Measurements from ENCODE around the gene ANXA3.

Gene ANXA3

GRCh38 chr4:78606035-78606434 is 54.5 kb downstream of the ANXA3 start:
- no peaks in the 10 kb centered on the region for H3K36me3 ChIP-seq (ENCODE audit: control insufficient read depth, insufficient read depth, low read length)
- no peak overlapping the region for H3K4me3 ChIP-seq (ENCODE audit: insufficient read depth, low read depth, low read length, poor library complexity, severe bottlenecking)
- H3K27ac ChIP-seq (ENCODE audit: insufficient read depth, low read length, poor library complexity, severe bottlenecking), result no peak overlapping the region
- H3K9me3 ChIP-seq (ENCODE audit: control insufficient read depth, low read length), result no peaks in the 10 kb centered on the region
- no peaks in the 10 kb centered on the region for H3K4me1 ChIP-seq (ENCODE audit: control insufficient read depth, insufficient read depth, low read length, poor library complexity, severe bottlenecking)
- H3K27me3 ChIP-seq (replicated peaks; ENCODE audit: control insufficient read depth, insufficient read depth, low read length, poor library complexity, severe bottlenecking), result no peaks in the 10 kb centered on the region
- no peak for DNase-seq

GRCh38 chr4:78606530-78607095 is 55.0 kb downstream of the ANXA3 start:
- no peaks in the 10 kb centered on the region for H3K9me3 ChIP-seq (ENCODE audit: control insufficient read depth, low read length)
- H3K36me3 ChIP-seq (ENCODE audit: control insufficient read depth, insufficient read depth, low read length), result no peaks in the 10 kb centered on the region
- no peaks in the 10 kb centered on the region for H3K27me3 ChIP-seq (replicated peaks; ENCODE audit: control insufficient read depth, insufficient read depth, low read length, poor library complexity, severe bottlenecking)
- no peaks in the 10 kb centered on the region for H3K4me1 ChIP-seq (ENCODE audit: control insufficient read depth, insufficient read depth, low read length, poor library complexity, severe bottlenecking)
- no peak overlapping the region for H3K27ac ChIP-seq (ENCODE audit: insufficient read depth, low read length, poor library complexity, severe bottlenecking)
- no peak for DNase-seq
- no peak overlapping the region for H3K4me3 ChIP-seq (ENCODE audit: insufficient read depth, low read depth, low read length, poor library complexity, severe bottlenecking)

GRCh38 chr4:78608684-78609083 is 57.1 kb downstream of the ANXA3 start:
- H3K27ac ChIP-seq (ENCODE audit: insufficient read depth, low read length, poor library complexity, severe bottlenecking), result no peak overlapping the region
- no peak overlapping the region for H3K4me3 ChIP-seq (ENCODE audit: insufficient read depth, low read depth, low read length, poor library complexity, severe bottlenecking)
- H3K36me3 ChIP-seq (ENCODE audit: control insufficient read depth, insufficient read depth, low read length), result no peaks in the 10 kb centered on the region
- no peaks in the 10 kb centered on the region for H3K27me3 ChIP-seq (replicated peaks; ENCODE audit: control insufficient read depth, insufficient read depth, low read length, poor library complexity, severe bottlenecking)
- no peaks in the 10 kb centered on the region for H3K9me3 ChIP-seq (ENCODE audit: control insufficient read depth, low read length)
- DNase-seq, result no peak
- H3K4me1 ChIP-seq (ENCODE audit: control insufficient read depth, insufficient read depth, low read length, poor library complexity, severe bottlenecking), result no peaks in the 10 kb centered on the region

- Histone ChIP-seq H3K9me3 (ENCODE audit: control insufficient read depth, low read length) (no peaks in the 10 kb centered on the region), H3K27me3 (replicated peaks; ENCODE audit: control insufficient read depth, insufficient read depth, low read length, poor library complexity, severe bottlenecking) (no peaks in the 10 kb centered on the region), H3K4me3 (ENCODE audit: insufficient read depth, low read depth, low read length, poor library complexity, severe bottlenecking) (no peak overlapping the region), H3K36me3 (ENCODE audit: control insufficient read depth, insufficient read depth, low read length) (no peaks in the 10 kb centered on the region), H3K27ac (ENCODE audit: insufficient read depth, low read length, poor library complexity, severe bottlenecking) (no peak overlapping the region), H3K4me1 (ENCODE audit: control insufficient read depth, insufficient read depth, low read length, poor library complexity, severe bottlenecking) (no peaks in the 10 kb centered on the region)
- DNase-seq, result no peak
These were observed 58.0 kb downstream of the ANXA3 start for GRCh38 chr4:78609580-78609979.

- Histone ChIP-seq H3K4me3 (ENCODE audit: insufficient read depth, low read depth, low read length, poor library complexity, severe bottlenecking) (no peak overlapping the region), H3K4me1 (ENCODE audit: control insufficient read depth, insufficient read depth, low read length, poor library complexity, severe bottlenecking) (no peaks in the 10 kb centered on the region), H3K27ac (ENCODE audit: insufficient read depth, low read length, poor library complexity, severe bottlenecking) (no peak overlapping the region), H3K36me3 (ENCODE audit: control insufficient read depth, insufficient read depth, low read length) (no peaks in the 10 kb centered on the region), H3K27me3 (replicated peaks; ENCODE audit: control insufficient read depth, insufficient read depth, low read length, poor library complexity, severe bottlenecking) (no peaks in the 10 kb centered on the region), H3K9me3 (ENCODE audit: control insufficient read depth, low read length) (no peaks in the 10 kb centered on the region)
- DNase-seq, result no peak
These were observed 59.1 kb downstream of the ANXA3 start for GRCh38 chr4:78610546-78611214.

GRCh38 chr4:78611215-78611558 is 59.6 kb downstream of the ANXA3 start:
- H3K4me3 ChIP-seq (ENCODE audit: insufficient read depth, low read depth, low read length, poor library complexity, severe bottlenecking), result no peak overlapping the region
- no peaks in the 10 kb centered on the region for H3K9me3 ChIP-seq (ENCODE audit: control insufficient read depth, low read length)
- no peak overlapping the region for H3K27ac ChIP-seq (ENCODE audit: insufficient read depth, low read length, poor library complexity, severe bottlenecking)
- no peaks in the 10 kb centered on the region for H3K36me3 ChIP-seq (ENCODE audit: control insufficient read depth, insufficient read depth, low read length)
- no peak for DNase-seq
- H3K27me3 ChIP-seq (replicated peaks; ENCODE audit: control insufficient read depth, insufficient read depth, low read length, poor library complexity, severe bottlenecking), result no peaks in the 10 kb centered on the region
- H3K4me1 ChIP-seq (ENCODE audit: control insufficient read depth, insufficient read depth, low read length, poor library complexity, severe bottlenecking), result no peaks in the 10 kb centered on the region

GRCh38 chr4:78612398-78613178 is 61.0 kb downstream of the ANXA3 start:
- H3K27me3 ChIP-seq (replicated peaks; ENCODE audit: control insufficient read depth, insufficient read depth, low read length, poor library complexity, severe bottlenecking), result no peaks in the 10 kb centered on the region
- H3K27ac ChIP-seq (ENCODE audit: insufficient read depth, low read length, poor library complexity, severe bottlenecking), result no peak overlapping the region
- H3K36me3 ChIP-seq (ENCODE audit: control insufficient read depth, insufficient read depth, low read length), result no peaks in the 10 kb centered on the region
- H3K9me3 ChIP-seq (ENCODE audit: control insufficient read depth, low read length), result no peaks in the 10 kb centered on the region
- H3K4me3 ChIP-seq (ENCODE audit: insufficient read depth, low read depth, low read length, poor library complexity, severe bottlenecking), result no peak overlapping the region
- DNase-seq, result no peak
- no peaks in the 10 kb centered on the region for H3K4me1 ChIP-seq (ENCODE audit: control insufficient read depth, insufficient read depth, low read length, poor library complexity, severe bottlenecking)

GRCh38 chr4:78613522-78614321 is 62.2 kb downstream of the ANXA3 start:
- H3K9me3 ChIP-seq (ENCODE audit: control insufficient read depth, low read length), result no peaks in the 10 kb centered on the region
- no peak for DNase-seq
- no peaks in the 10 kb centered on the region for H3K4me1 ChIP-seq (ENCODE audit: control insufficient read depth, insufficient read depth, low read length, poor library complexity, severe bottlenecking)
- H3K27me3 ChIP-seq (replicated peaks; ENCODE audit: control insufficient read depth, insufficient read depth, low read length, poor library complexity, severe bottlenecking), result no peaks in the 10 kb centered on the region
- no peaks in the 10 kb centered on the region for H3K36me3 ChIP-seq (ENCODE audit: control insufficient read depth, insufficient read depth, low read length)
- no peak overlapping the region for H3K4me3 ChIP-seq (ENCODE audit: insufficient read depth, low read depth, low read length, poor library complexity, severe bottlenecking)
- no peak overlapping the region for H3K27ac ChIP-seq (ENCODE audit: insufficient read depth, low read length, poor library complexity, severe bottlenecking)

GRCh38 chr4:78616046-78616498 is 64.5 kb downstream of the ANXA3 start:
- Histone ChIP-seq H3K36me3 (ENCODE audit: control insufficient read depth, insufficient read depth, low read length) (no peaks in the 10 kb centered on the region), H3K4me1 (ENCODE audit: control insufficient read depth, insufficient read depth, low read length, poor library complexity, severe bottlenecking) (no peaks in the 10 kb centered on the region), H3K9me3 (ENCODE audit: control insufficient read depth, low read length) (no peaks in the 10 kb centered on the region), H3K27me3 (replicated peaks; ENCODE audit: control insufficient read depth, insufficient read depth, low read length, poor library complexity, severe bottlenecking) (no peaks in the 10 kb centered on the region), H3K27ac (ENCODE audit: insufficient read depth, low read length, poor library complexity, severe bottlenecking) (no peak overlapping the region), H3K4me3 (ENCODE audit: insufficient read depth, low read depth, low read length, poor library complexity, severe bottlenecking) (no peak overlapping the region)
- DNase-seq, result no peak

Measured in effector memory CD4-positive, alpha-beta T cell (primary cell).